K562 (cell line): ENCODE data around the gene LHPP. TPM values are rescaled to one million over a fixed set of nuclear protein-coding genes. Genes with fewer than 3 reads are reported as not detected.

Experiments used
- E2F6 ChIP-seq, 2 experiments: IDR thresholded peaks; 2 replicates each; pipeline ENCODE4 v1.6.1; 2011; ENCODE audit warnings: borderline replicate concordance in 1 of 2, control low read depth in 1 of 2, low read depth in 1 of 2, low read length in 1 of 2, mild to moderate bottlenecking in 1 of 2, mixed read lengths in 1 of 2, moderate library complexity in 1 of 2; ENCODE audit not compliant: insufficient read depth in 1 of 2, insufficient read length in 1 of 2, poor library complexity in 1 of 2, severe bottlenecking in 1 of 2; ENCODE audit errors: extremely low read depth in 1 of 2
- FOXJ2 ChIP-seq: fragments of 200-800 bp; sonication (Bioruptor generic); IDR thresholded peaks from 2 replicates; pipeline ENCODE4 v1.6.1; 2016; ENCODE audit warnings: missing genetic modification characterization, missing compliant biosample characterization
- KLF10 ChIP-seq: fragments of 250-450 bp; sonication (Bioruptor Pico); IDR thresholded peaks from 2 replicates; pipeline ENCODE4 v1.6.1; 2021; ENCODE audit warnings: matching md5 sums
- NCOA2 ChIP-seq, 2 experiments: fragments of 450-650 bp; IDR thresholded peaks; 2 replicates each; pipeline ENCODE4 v1.6.1; 2018; ENCODE audit warnings: mild to moderate bottlenecking in 2 of 2, moderate library complexity in 1 of 2; ENCODE audit not compliant: partially characterized antibody in 2 of 2
- NFIX ChIP-seq: fragments of 250-450 bp; sonication (Bioruptor Pico); IDR thresholded peaks from 2 replicates; pipeline ENCODE4 v1.4.0; 2020; ENCODE audit warnings: low read depth, mild to moderate bottlenecking, moderate library complexity
- SRSF3 ChIP-seq: fragments of 200-400 bp; formaldehyde crosslinking; IDR thresholded peaks from 2 replicates; pipeline ENCODE4 v1.6.1; 2016; ENCODE audit warnings: mild to moderate bottlenecking, low read length, moderate library complexity; ENCODE audit not compliant: insufficient read depth
- TARDBP ChIP-seq: fragments of 450-650 bp; IDR thresholded peaks from 2 replicates; pipeline ENCODE4 v1.6.1; 2016
- UBTF ChIP-seq, 2 experiments: IDR thresholded peaks; 2 replicates each; pipeline ENCODE4 v1.6.1; 2012; ENCODE audit warnings: improper control_type of control experiment in 2 of 2, low read depth in 2 of 2, low read length in 2 of 2, borderline replicate concordance in 1 of 2
- YY1 ChIP-seq, 3 experiments: IDR thresholded peaks; 2 replicates each; pipeline ENCODE4 v1.6.1; 2011; ENCODE audit warnings: low read length in 2 of 3, mild to moderate bottlenecking in 2 of 3, moderate library complexity in 2 of 3, borderline replicate concordance in 1 of 3, control low read depth in 1 of 3, low read depth in 1 of 3; ENCODE audit not compliant: insufficient read depth in 3 of 3, insufficient replicate concordance in 2 of 3, control insufficient read depth in 1 of 3, insufficient read length in 1 of 3; ENCODE audit errors: extremely low read depth in 1 of 3
- ZFP30 ChIP-seq: fragments of 250-450 bp; sonication (Bioruptor Pico); IDR thresholded peaks from 2 replicates; pipeline ENCODE4 v1.8.0; 2022; ENCODE audit warnings: moderate library complexity, mild to moderate bottlenecking, inconsistent platforms, borderline replicate concordance
- ZNF449 ChIP-seq: fragments of 250-450 bp; sonication (Bioruptor Pico); IDR thresholded peaks from 2 replicates; pipeline ENCODE4 v1.8.0; 2022; ENCODE audit warnings: moderate library complexity, mild to moderate bottlenecking, inconsistent platforms
- ZNF589 ChIP-seq: fragments of 200-800 bp; sonication (Bioruptor generic); IDR thresholded peaks from 2 replicates; pipeline ENCODE4 v1.6.1; 2016; ENCODE audit warnings: low read depth, missing genetic modification characterization, missing compliant biosample characterization
- polyA plus RNA-seq, 8 experiments: library from polyadenylated mRNA; depleted of rRNA in 4 of 8; stranded (reverse) in 5 of 8; unstranded in 3 of 8; fragments of >200 nt; fragmentation: Nextera tagmentation in 2 of 8; fragmentation: Illumina TruSeq in 1 of 8; extraction: Ambion mirVana in 2 of 8; extraction: Trizol in 1 of 8; gene quantifications; 2 replicates each; pipeline versions ENCODE4 v1.2.1 to v1.2.3, GENCODE V29; 2011 to 2014; ENCODE audit warnings: inconsistent platforms in 1 of 8, missing spikeins in 1 of 8
- total RNA-seq, 7 experiments: library from RNA; depleted of rRNA in 6 of 7; stranded (reverse); fragments of >200 nt in 6 of 7; fragmentation: Illumina TruSeq in 2 of 7; extraction: Trizol in 2 of 7; gene quantifications; 2 replicates each; pipeline versions ENCODE4 v1.2.1 to v1.2.3, GENCODE V29; 2011 to 2021; ENCODE audit warnings: low replicate concordance in 1 of 7
- TF ChIP-seq, protein P1 (sequence below): fragments of 450-650 bp; IDR thresholded peaks from 2 replicates; pipeline ENCODE4 v1.7.0; 2016; ENCODE audit warnings: borderline replicate concordance
- TF ChIP-seq, protein P2 (sequence below): sonication (generic); formaldehyde crosslinking; IDR thresholded peaks from 2 replicates; pipeline ENCODE4 v1.8.1; 2023; ENCODE audit warnings: mild to moderate bottlenecking, missing genetic modification reagents

The LHPP gene
- total and polyA plus RNA-seq, 9 of the 15 experiments (the other 6 are each of a cell fraction or from before 2014, with no cell fraction given): 0.34 to 7.4 (median 3.0) TPM

DNA sequence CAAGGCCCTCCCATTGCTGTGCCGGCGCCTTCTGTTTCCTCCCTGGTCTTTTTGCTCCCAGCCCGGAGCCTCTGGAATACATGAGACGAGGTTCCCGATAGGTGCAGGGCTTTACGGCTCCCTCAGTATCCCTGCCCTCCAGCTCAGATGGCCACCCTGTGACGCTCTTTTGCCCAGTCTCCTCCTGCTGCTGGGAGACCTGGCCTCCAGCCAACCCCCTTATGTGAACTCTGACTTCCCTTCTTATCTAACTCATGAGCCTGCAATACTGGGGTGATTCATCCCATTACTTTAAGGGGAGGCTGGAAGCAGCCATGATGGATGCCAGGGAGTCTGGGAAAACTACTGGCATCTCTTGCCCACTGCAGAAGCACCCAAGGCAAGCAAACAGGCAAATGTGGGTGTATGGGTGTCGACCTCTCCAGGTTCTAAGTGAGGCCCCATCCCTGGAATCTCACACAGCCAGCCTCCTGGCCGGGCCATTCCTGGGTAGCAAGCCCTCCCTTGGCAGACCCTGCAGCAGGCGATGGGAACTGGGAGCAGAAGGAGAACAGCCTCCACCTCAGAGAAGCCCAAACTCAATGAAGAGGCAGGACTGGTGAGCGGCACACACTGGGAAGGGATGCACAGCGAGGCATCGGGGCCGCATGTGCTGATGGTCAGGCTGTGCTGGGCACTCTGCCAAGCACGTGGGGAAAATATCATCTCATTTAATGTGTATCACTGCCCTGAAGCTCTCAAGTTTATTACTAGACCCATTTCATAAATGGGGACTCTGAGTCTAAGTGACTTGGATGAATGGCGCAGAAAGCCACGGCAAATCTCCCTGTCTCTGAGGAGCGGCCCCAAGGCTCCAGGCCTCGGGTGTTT is 185.1 kb downstream of the LHPP start (continued):
- TF ChIP-seq ZFP30 (CRISPR knock-in tag) (no peak), UBTF (IDR thresholded peaks at IDR 0.05; ENCODE audit: borderline replicate concordance in 1 of 2, low read depth in 2 of 2, low read length in 2 of 2) (no peak), E2F6 (IDR thresholded peaks at IDR 0.05; ENCODE audit: borderline replicate concordance in 1 of 2, extremely low read depth in 1 of 2, insufficient read depth in 1 of 2, insufficient read length in 1 of 2, low read depth in 1 of 2, low read length in 1 of 2, poor library complexity in 1 of 2, severe bottlenecking in 1 of 2) (no peak), KLF10 (CRISPR knock-in tag) (no peak), ZNF449 (CRISPR knock-in tag) (no peak), TARDBP (no peak), NFIX (CRISPR knock-in tag) (no peak), FOXJ2 (no peak), NCOA2 (IDR thresholded peaks at IDR 0.05; ENCODE audit: partially characterized antibody in 2 of 2) (no peak), YY1 (IDR thresholded peaks at IDR 0.05; ENCODE audit: borderline replicate concordance in 1 of 3, control insufficient read depth in 1 of 3, extremely low read depth in 1 of 3, insufficient read depth in 3 of 3, insufficient read length in 1 of 3, insufficient replicate concordance in 2 of 3, low read depth in 1 of 3, low read length in 2 of 3) (peak in 2 of 3 experiments; percentile 25 to 79), SRSF3 (no peak), ZNF589 (peak; percentile 73)
- TF ChIP-seq, protein P1, sequence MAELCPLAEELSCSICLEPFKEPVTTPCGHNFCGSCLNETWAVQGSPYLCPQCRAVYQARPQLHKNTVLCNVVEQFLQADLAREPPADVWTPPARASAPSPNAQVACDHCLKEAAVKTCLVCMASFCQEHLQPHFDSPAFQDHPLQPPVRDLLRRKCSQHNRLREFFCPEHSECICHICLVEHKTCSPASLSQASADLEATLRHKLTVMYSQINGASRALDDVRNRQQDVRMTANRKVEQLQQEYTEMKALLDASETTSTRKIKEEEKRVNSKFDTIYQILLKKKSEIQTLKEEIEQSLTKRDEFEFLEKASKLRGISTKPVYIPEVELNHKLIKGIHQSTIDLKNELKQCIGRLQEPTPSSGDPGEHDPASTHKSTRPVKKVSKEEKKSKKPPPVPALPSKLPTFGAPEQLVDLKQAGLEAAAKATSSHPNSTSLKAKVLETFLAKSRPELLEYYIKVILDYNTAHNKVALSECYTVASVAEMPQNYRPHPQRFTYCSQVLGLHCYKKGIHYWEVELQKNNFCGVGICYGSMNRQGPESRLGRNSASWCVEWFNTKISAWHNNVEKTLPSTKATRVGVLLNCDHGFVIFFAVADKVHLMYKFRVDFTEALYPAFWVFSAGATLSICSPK: no peak
- TF ChIP-seq, protein P2, sequence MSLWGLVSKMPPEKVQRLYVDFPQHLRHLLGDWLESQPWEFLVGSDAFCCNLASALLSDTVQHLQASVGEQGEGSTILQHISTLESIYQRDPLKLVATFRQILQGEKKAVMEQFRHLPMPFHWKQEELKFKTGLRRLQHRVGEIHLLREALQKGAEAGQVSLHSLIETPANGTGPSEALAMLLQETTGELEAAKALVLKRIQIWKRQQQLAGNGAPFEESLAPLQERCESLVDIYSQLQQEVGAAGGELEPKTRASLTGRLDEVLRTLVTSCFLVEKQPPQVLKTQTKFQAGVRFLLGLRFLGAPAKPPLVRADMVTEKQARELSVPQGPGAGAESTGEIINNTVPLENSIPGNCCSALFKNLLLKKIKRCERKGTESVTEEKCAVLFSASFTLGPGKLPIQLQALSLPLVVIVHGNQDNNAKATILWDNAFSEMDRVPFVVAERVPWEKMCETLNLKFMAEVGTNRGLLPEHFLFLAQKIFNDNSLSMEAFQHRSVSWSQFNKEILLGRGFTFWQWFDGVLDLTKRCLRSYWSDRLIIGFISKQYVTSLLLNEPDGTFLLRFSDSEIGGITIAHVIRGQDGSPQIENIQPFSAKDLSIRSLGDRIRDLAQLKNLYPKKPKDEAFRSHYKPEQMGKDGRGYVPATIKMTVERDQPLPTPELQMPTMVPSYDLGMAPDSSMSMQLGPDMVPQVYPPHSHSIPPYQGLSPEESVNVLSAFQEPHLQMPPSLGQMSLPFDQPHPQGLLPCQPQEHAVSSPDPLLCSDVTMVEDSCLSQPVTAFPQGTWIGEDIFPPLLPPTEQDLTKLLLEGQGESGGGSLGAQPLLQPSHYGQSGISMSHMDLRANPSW (CRISPR knock-in tag): no peak
